LNCaP clone FGC (cell line): Measurements from ENCODE around the gene TSPAN13.

Experiments used
- DNase-seq: peaks from one replicate; pipeline ENCODE4 v3.0.0-alpha.2; 2011; ENCODE audit warnings: low read depth
- H3K4me3 ChIP-seq: 2 replicates; pipeline ENCODE4 v1.5.1; 2011; ENCODE audit warnings: mild to moderate bottlenecking, low read depth, low read length, control low read depth
- CTCF ChIP-seq: IDR thresholded peaks from 2 replicates; pipeline ENCODE4 v1.5.1; 2012; ENCODE audit warnings: mild to moderate bottlenecking; ENCODE audit not compliant: control insufficient read depth, insufficient read depth; ENCODE audit errors: extremely low read depth

The TSPAN13 gene

DNA sequence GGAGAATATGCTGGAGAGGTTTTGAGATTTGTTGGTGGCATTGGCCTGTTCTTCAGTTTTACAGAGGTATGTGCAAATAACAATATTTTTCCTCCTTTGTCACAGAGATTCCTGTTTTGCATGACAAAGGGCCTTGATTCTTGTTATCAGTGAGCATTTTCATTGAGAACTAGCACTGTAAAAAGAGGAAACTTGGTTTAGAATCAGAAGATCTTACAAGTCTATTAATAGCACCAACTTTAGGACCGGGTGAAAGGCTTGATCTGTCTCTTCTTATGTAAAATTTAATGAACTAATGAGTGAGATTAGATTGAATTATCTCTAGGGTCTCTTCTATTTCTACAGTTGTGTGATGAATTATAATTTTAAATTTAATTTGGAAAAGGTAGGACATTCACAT lies 25.5 kb downstream of the TSPAN13 start:
- no peak for DNase-seq
- no peak for TF ChIP-seq CTCF
- H3K4me3 ChIP-seq: no peak overlapping the region

- DNase-seq: no peak
- TF ChIP-seq CTCF: no peak
- H3K4me3 ChIP-seq: no peak overlapping the region
Observed at GRCh38 chr7:16780596-16780995, 27.0 kb downstream of the TSPAN13 start.

GRCh38 chr7:16785321-16785720 lies 31.8 kb downstream of the TSPAN13 start:
- H3K4me3 ChIP-seq: no peak overlapping the region
- no peak for DNase-seq
- no peak for TF ChIP-seq CTCF

GRCh38 chr7:16785846-16786245 lies 32.3 kb downstream of the TSPAN13 start:
- no peak for TF ChIP-seq CTCF

DNA sequence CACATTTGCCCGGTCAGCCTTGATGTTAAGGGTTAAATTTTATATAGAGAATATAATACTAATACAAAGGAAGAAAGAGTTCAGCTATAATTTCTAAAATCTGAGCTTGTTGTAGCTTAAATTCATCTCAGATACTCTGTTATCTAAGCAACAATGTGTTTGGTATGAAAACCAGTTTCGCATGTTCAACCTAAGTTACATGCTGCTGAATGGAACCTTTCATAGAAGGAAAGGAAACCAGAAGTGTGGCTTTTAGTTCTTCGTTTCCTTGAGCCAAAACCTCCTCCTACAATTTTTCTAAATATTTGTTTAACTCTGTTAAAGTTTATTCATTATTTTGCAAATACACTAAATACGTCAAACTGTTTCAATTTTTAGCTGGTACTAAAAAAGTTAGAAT lies 32.7 kb downstream of the TSPAN13 start:
- DNase-seq: peak; percentile 36
- no peak overlapping the region for H3K4me3 ChIP-seq
- no peak for TF ChIP-seq CTCF

More at GRCh38 chr7:16785846-16786245, 32.3 kb downstream of the TSPAN13 start:
- no peak for DNase-seq
- H3K4me3 ChIP-seq: no peak overlapping the region

- TF ChIP-seq CTCF: no peak
- H3K4me3 ChIP-seq: no peak overlapping the region
- no peak for DNase-seq
Observed at GRCh38 chr7:16787127-16787526, 33.6 kb downstream of the TSPAN13 start.

DNA sequence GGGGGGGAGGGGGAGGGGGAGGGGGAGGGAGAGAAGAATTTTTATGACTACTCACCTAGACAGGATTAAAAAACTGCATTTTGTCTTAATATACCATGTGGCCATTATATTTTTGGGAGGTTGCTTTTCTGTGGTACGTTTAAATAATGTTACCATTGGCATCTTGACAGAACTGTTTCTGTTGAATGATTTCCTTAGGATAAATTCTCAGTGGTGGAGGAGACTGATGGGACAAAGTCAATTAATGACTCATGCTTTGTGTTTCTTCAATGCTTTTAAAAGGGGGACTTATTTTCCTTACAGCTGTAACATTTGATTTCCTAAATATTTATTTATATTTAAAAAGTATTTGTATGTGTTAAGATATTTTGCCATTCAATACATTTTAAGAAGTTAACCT lies 37.5 kb downstream of the TSPAN13 start:
- TF ChIP-seq CTCF: no peak
- no peak overlapping the region for H3K4me3 ChIP-seq
- no peak for DNase-seq
